AG04450 (cell line): ENCODE results near the gene KLK1. TPM values are rescaled to one million over a fixed set of nuclear protein-coding genes. Genes with fewer than 3 reads are reported as not detected.

ENCODE experiments used
- CTCF ChIA-PET: fragments of 300-600, 350-600 bp; formaldehyde crosslinking; extraction: SDS; loops from one replicate; lab custom pipeline; 2022; ENCODE audit warnings: antibody characterized with exemption, inconsistent platforms; lab: Charles Lee
- POLR2A ChIA-PET: fragments of 350-600 bp; formaldehyde crosslinking; extraction: SDS; loops from one replicate; lab custom pipeline; 2021; ENCODE audit warnings: antibody characterized with exemption, inconsistent platforms; lab: Yijun Ruan, JAX
- DNase-seq: peaks from one replicate; pipeline ENCODE4 v3.0.0-alpha.2; 2011; ENCODE audit warnings: low read depth, low spot score
- H3K27ac ChIP-seq: one replicate; pipeline ENCODE4 v1.5.1; 2012; ENCODE audit warnings: low read depth, low read length, control low read depth
- H3K27me3 ChIP-seq: one replicate; pipeline ENCODE4 v1.6.0; 2012; ENCODE audit warnings: low read length; ENCODE audit not compliant: control insufficient read depth, insufficient read depth
- H3K4me3 ChIP-seq: 2 replicates; pipeline ENCODE4 v1.5.1; 2011; ENCODE audit warnings: mild to moderate bottlenecking, low read depth, low read length, control low read depth
- H3K9me3 ChIP-seq: 2 replicates; pipeline ENCODE4 v1.5.1; 2012; ENCODE audit warnings: low read length; ENCODE audit not compliant: control insufficient read depth, insufficient read depth
- polyA plus RNA-seq: library from polyadenylated mRNA; depleted of rRNA; stranded (reverse); fragments of >200 nt; gene quantifications from 2 replicates; pipeline ENCODE4 v1.2.3, GENCODE V29; 2011
- TF ChIP-seq, protein P1 (sequence below): IDR thresholded peaks from 2 replicates; pipeline ENCODE4 v1.5.1; 2011; ENCODE audit warnings: low read depth, low read length, control low read depth, inconsistent platforms

Gene KLK1
- polyA plus RNA-seq, 1 experiment: not detected

DNA sequence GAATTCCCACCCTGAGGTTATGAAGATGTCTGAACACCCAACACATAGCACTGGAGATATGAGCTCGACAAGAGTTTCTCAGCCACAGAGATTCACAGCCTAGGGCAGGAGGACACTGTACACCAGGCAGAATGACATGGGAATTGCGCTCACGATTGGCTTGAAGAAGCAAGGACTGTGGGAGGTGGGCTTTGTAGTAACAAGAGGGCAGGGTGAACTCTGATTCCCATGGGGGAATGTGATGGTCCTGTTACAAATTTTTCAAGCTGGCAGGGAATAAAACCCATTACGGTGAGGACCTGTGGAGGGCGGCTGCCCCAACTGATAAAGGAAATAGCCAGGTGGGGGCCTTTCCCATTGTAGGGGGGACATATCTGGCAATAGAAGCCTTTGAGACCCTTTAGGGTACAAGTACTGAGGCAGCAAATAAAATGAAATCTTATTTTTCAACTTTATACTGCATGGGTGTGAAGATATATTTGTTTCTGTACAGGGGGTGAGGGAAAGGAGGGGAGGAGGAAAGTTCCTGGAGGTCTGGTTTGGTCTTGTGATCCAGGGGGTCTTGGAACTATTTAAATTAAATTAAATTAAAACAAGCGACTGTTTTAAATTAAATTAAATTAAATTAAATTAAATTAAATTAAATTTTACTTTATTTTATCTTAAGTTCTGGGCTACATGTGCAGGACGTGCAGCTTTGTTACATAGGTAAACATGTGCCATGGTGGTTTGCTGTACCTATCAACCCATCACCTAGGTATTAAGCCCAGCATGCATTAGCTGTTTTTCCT is 38.1 kb upstream of the KLK1 start:
- TF ChIP-seq, protein P1, sequence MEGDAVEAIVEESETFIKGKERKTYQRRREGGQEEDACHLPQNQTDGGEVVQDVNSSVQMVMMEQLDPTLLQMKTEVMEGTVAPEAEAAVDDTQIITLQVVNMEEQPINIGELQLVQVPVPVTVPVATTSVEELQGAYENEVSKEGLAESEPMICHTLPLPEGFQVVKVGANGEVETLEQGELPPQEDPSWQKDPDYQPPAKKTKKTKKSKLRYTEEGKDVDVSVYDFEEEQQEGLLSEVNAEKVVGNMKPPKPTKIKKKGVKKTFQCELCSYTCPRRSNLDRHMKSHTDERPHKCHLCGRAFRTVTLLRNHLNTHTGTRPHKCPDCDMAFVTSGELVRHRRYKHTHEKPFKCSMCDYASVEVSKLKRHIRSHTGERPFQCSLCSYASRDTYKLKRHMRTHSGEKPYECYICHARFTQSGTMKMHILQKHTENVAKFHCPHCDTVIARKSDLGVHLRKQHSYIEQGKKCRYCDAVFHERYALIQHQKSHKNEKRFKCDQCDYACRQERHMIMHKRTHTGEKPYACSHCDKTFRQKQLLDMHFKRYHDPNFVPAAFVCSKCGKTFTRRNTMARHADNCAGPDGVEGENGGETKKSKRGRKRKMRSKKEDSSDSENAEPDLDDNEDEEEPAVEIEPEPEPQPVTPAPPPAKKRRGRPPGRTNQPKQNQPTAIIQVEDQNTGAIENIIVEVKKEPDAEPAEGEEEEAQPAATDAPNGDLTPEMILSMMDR: no peak
- POLR2A ChIA-PET: no interaction called here

DNA sequence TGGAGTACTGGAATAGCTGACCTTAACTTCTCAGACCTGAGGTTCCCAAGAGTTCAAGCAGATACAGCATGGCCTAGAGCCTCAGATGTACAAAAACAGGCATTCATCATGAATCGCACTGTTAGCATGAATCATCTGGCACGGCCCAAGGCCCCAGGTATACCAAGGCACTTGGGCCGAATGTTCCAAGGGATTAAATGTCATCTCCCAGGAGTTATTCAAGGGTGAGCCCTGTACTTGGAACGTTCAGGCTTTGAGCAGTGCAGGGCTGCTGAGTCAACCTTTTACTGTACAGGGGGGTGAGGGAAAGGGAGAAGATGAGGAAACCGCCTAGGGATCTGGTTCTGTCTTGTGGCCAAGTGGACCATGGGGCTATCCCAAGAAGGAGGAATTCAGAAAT is 37.4 kb upstream of the KLK1 start:
- H3K27ac ChIP-seq: no peak overlapping the region
- ChIA-PET CTCF (no interaction called here), POLR2A (no interaction called here)
- no peak overlapping the region for H3K4me3 ChIP-seq
- peaks cover 4% of the 10 kb centered on the region for H3K27me3 ChIP-seq
- TF ChIP-seq, protein P1: no peak
- H3K9me3 ChIP-seq: no peaks in the 10 kb centered on the region
- DNase-seq: no peak

More for the DNA sequence above, 38.1 kb upstream of the KLK1 start:
- Histone ChIP-seq H3K9me3 (no peaks in the 10 kb centered on the region), H3K4me3 (no peak overlapping the region), H3K27me3 (peaks cover 4% of the 10 kb centered on the region), H3K27ac (no peak overlapping the region)
- CTCF ChIA-PET: no interaction called here
- DNase-seq: no peak

DNA sequence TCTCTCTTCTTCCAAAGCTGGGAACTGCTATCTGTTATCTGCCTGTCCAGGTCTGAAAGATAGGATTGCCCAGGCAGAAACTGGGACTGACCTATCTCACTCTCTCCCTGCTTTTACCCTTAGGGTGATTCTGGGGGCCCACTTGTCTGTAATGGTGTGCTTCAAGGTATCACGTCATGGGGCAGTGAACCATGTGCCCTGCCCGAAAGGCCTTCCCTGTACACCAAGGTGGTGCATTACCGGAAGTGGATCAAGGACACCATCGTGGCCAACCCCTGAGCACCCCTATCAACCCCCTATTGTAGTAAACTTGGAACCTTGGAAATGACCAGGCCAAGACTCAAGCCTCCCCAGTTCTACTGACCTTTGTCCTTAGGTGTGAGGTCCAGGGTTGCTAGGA is 36.3 kb upstream of the KLK1 start:
- DNase-seq: no peak
- H3K9me3 ChIP-seq: no peaks in the 10 kb centered on the region
- ChIA-PET POLR2A (no interaction called here), CTCF (no interaction called here)
- H3K27me3 ChIP-seq: peaks cover 4% of the 10 kb centered on the region
- no peak overlapping the region for H3K27ac ChIP-seq
- no peak overlapping the region for H3K4me3 ChIP-seq
- TF ChIP-seq, protein P1: no peak

DNA sequence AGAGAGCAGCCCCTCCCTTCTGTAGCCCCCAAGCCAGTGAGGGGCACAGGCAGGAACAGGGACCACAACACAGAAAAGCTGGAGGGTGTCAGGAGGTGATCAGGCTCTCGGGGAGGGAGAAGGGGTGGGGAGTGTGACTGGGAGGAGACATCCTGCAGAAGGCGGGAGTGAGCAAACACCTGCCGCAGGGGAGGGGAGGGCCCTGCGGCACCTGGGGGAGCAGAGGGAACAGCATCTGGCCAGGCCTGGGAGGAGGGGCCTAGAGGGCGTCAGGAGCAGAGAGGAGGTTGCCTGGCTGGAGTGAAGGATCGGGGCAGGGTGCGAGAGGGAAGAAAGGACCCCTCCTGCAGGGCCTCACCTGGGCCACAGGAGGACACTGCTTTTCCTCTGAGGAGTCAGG is 35.3 kb upstream of the KLK1 start:
- no peak overlapping the region for H3K4me3 ChIP-seq
- CTCF ChIA-PET: no interaction called here
- TF ChIP-seq, protein P1: no peak

DNA sequence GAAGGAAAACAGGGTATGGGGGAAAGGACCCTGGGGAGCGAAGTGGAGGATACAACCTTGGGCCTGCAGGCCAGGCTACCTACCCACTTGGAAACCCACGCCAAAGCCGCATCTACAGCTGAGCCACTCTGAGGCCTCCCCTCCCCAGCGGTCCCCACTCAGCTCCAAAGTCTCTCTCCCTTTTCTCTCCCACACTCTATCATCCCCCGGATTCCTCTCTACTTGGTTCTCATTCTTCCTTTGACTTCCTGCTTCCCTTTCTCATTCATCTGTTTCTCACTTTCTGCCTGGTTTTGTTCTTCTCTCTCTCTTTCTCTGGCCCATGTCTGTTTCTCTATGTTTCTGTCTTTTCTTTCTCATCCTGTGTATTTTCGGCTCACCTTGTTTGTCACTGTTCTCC is 33.8 kb upstream of the KLK1 start:
- TF ChIP-seq, protein P1: no peak
- ChIA-PET CTCF (interaction anchor here (0.6 kb wide), 1 partner anchor 504 kb away, joined by 3 read pairs; no protein-coding TSS in a partner anchor), POLR2A (no interaction called here)
- H3K27ac ChIP-seq: no peak overlapping the region
- peaks cover 4% of the 10 kb centered on the region for H3K27me3 ChIP-seq
- H3K9me3 ChIP-seq: no peaks in the 10 kb centered on the region
- no peak overlapping the region for H3K4me3 ChIP-seq
- DNase-seq: no peak

More for the DNA sequence above, 35.3 kb upstream of the KLK1 start:
- POLR2A ChIA-PET: no interaction called here
- H3K27ac ChIP-seq: no peak overlapping the region
- peaks cover 4% of the 10 kb centered on the region for H3K27me3 ChIP-seq
- no peaks in the 10 kb centered on the region for H3K9me3 ChIP-seq
- DNase-seq: no peak
